DOHH2 (cell line): ENCODE data around the gene UFM1.

Experiments
- H3F3A ChIP-seq: fragments of 200-600 bp; sonication (generic), shearing (Covaris generic); 2 replicates; pipeline ENCODE4 v1.6.0; 2016; ENCODE audit warnings: antibody characterized with exemption, mild to moderate bottlenecking; ENCODE audit not compliant: control insufficient read depth, insufficient read depth
- H3K27ac ChIP-seq: fragments of 200-600 bp; sonication (generic); 2 replicates; pipeline ENCODE4 v1.5.1; 2014; ENCODE audit warnings: low read depth, mild to moderate bottlenecking, low read length, moderate library complexity
- H3K27me3 ChIP-seq: fragments of 200-600 bp; sonication (generic); 2 replicates; pipeline ENCODE4 v1.6.1; 2014; ENCODE audit warnings: mild to moderate bottlenecking, low read length, mixed read lengths; ENCODE audit not compliant: control insufficient read depth
- H3K36me3 ChIP-seq: fragments of 200-600 bp; sonication (generic); 2 replicates; pipeline ENCODE4 v1.6.1; 2014; ENCODE audit warnings: mild to moderate bottlenecking, low read length, moderate library complexity, mixed read lengths; ENCODE audit not compliant: control insufficient read depth
- H3K4me1 ChIP-seq: fragments of 200-600 bp; sonication (generic); 2 replicates; pipeline ENCODE4 v1.6.1; 2014; ENCODE audit warnings: mild to moderate bottlenecking, low read length, mixed read lengths; ENCODE audit not compliant: control insufficient read depth
- H3K4me2 ChIP-seq: fragments of 200-600 bp; sonication (generic); 2 replicates; pipeline ENCODE4 v1.6.0; 2014; ENCODE audit warnings: mild to moderate bottlenecking, low read length, moderate library complexity
- H3K4me3 ChIP-seq: fragments of 200-600 bp; sonication (generic); 2 replicates; pipeline ENCODE4 v1.5.1; 2014; ENCODE audit warnings: mild to moderate bottlenecking, low read length, mixed read lengths
- H3K79me2 ChIP-seq: fragments of 200-600 bp; sonication (generic); 2 replicates; pipeline ENCODE4 v1.6.1; 2014; ENCODE audit warnings: mild to moderate bottlenecking, low read length, mixed read lengths; ENCODE audit not compliant: control insufficient read depth
- H3K9me2 ChIP-seq: fragments of 200-600 bp; sonication (generic); replicated peaks from 2 replicates; pipeline ENCODE4 v1.6.1; 2014; ENCODE audit warnings: mild to moderate bottlenecking, low read length, mixed read lengths; ENCODE audit not compliant: control insufficient read depth
- H3K9me3 ChIP-seq: fragments of 200-600 bp; sonication (generic); 2 replicates; pipeline ENCODE4 v1.6.1; 2014; ENCODE audit warnings: antibody characterized with exemption, low read length, mixed read lengths; ENCODE audit not compliant: control insufficient read depth, insufficient read depth
- H4K20me1 ChIP-seq: fragments of 200-600 bp; sonication (generic); 2 replicates; pipeline ENCODE4 v1.6.0; 2014; ENCODE audit warnings: low read depth, mild to moderate bottlenecking, antibody characterized with exemption, low read length, moderate library complexity; ENCODE audit not compliant: control insufficient read depth, insufficient read depth
- CTCF ChIP-seq: fragments of 200-600 bp; sonication (generic); IDR thresholded peaks from one replicate; pipeline ENCODE4 v1.5.1; 2014; ENCODE audit warnings: antibody characterized with exemption, mild to moderate bottlenecking, low read depth, low read length; ENCODE audit not compliant: poor library complexity, severe bottlenecking
- EZH2phosphoT487 ChIP-seq: fragments of 200-600 bp; sonication (generic); IDR thresholded peaks from 2 replicates; pipeline ENCODE4 v1.6.1; 2017; ENCODE audit warnings: borderline replicate concordance, mild to moderate bottlenecking, antibody characterized with exemption, low read length, moderate library complexity, mixed read lengths

Gene UFM1

GRCh38 chr13:38399535-38399934, 49.9 kb downstream of the UFM1 start:
- no peak overlapping the region for H3K4me2 ChIP-seq
- H3K4me1 ChIP-seq: no peaks in the 10 kb centered on the region
- no peak overlapping the region for H3K27ac ChIP-seq
- no peak overlapping the region for H3K4me3 ChIP-seq
- H3K27me3 ChIP-seq: no peaks in the 10 kb centered on the region
- no peaks in the 10 kb centered on the region for H3K36me3 ChIP-seq
- H3F3A ChIP-seq: no peaks in the 10 kb centered on the region
- no peaks in the 10 kb centered on the region for H3K9me3 ChIP-seq
- H4K20me1 ChIP-seq: no peaks in the 10 kb centered on the region
- TF ChIP-seq CTCF (no peak), EZH2phosphoT487 (no peak)
- H3K9me2 ChIP-seq: no peaks in the 10 kb centered on the region
- no peaks in the 10 kb centered on the region for H3K79me2 ChIP-seq

GRCh38 chr13:38401276-38401675, 51.6 kb downstream of the UFM1 start:
- no peaks in the 10 kb centered on the region for H3K9me2 ChIP-seq
- H3K4me2 ChIP-seq: no peak overlapping the region
- TF ChIP-seq EZH2phosphoT487: no peak
- TF ChIP-seq CTCF: no peak
- H3K36me3 ChIP-seq: no peaks in the 10 kb centered on the region
- no peak overlapping the region for H3K4me3 ChIP-seq
- H3K4me1 ChIP-seq: no peaks in the 10 kb centered on the region
- no peaks in the 10 kb centered on the region for H3K79me2 ChIP-seq
- H3K27me3 ChIP-seq: no peaks in the 10 kb centered on the region
- H4K20me1 ChIP-seq: no peaks in the 10 kb centered on the region
- H3F3A ChIP-seq: no peaks in the 10 kb centered on the region
- H3K27ac ChIP-seq: no peak overlapping the region
- no peaks in the 10 kb centered on the region for H3K9me3 ChIP-seq

- Histone ChIP-seq H3K27ac (no peak overlapping the region), H3K4me2 (no peak overlapping the region), H3K9me2 (no peaks in the 10 kb centered on the region), H3K4me1 (no peaks in the 10 kb centered on the region), H3K4me3 (no peak overlapping the region), H3K36me3 (no peaks in the 10 kb centered on the region), H3K27me3 (no peaks in the 10 kb centered on the region), H3F3A (no peaks in the 10 kb centered on the region), H3K79me2 (no peaks in the 10 kb centered on the region), H3K9me3 (no peaks in the 10 kb centered on the region), H4K20me1 (no peaks in the 10 kb centered on the region)
- no peak for TF ChIP-seq EZH2phosphoT487
- TF ChIP-seq CTCF: no peak
Measured at GRCh38 chr13:38405216-38405615, 55.6 kb downstream of the UFM1 start.

- no peak overlapping the region for H3K4me2 ChIP-seq
- no peaks in the 10 kb centered on the region for H3K27me3 ChIP-seq
- no peaks in the 10 kb centered on the region for H3K9me3 ChIP-seq
- TF ChIP-seq EZH2phosphoT487 (no peak), CTCF (no peak)
- H4K20me1 ChIP-seq: no peaks in the 10 kb centered on the region
- no peaks in the 10 kb centered on the region for H3F3A ChIP-seq
- H3K36me3 ChIP-seq: no peaks in the 10 kb centered on the region
- H3K79me2 ChIP-seq: no peaks in the 10 kb centered on the region
- H3K4me3 ChIP-seq: no peak overlapping the region
- no peaks in the 10 kb centered on the region for H3K4me1 ChIP-seq
- no peaks in the 10 kb centered on the region for H3K9me2 ChIP-seq
- H3K27ac ChIP-seq: no peak overlapping the region
Measured at GRCh38 chr13:38409771-38410170, 60.1 kb downstream of the UFM1 start.
